DND-41 (cell line): ENCODE measurements around the gene ZIC2.

Experiments used
- CTCF ChIP-seq: IDR thresholded peaks from 2 replicates; pipeline ENCODE4 v1.5.1; 2012; ENCODE audit warnings: borderline replicate concordance, low read length, moderate library complexity, mild to moderate bottlenecking; ENCODE audit not compliant: poor library complexity, severe bottlenecking; ENCODE audit errors: extremely low read depth
- EZH2 ChIP-seq: IDR thresholded peaks from 3 replicates; pipeline ENCODE4 v1.6.1; 2012; ENCODE audit warnings: borderline replicate concordance, low read depth, mild to moderate bottlenecking, moderate library complexity, low read length, inconsistent platforms; ENCODE audit not compliant: severe bottlenecking

GRCh38 chr13:99970651-99971575, 10.7 kb upstream of the ZIC2 start:
- no peak for TF ChIP-seq EZH2
- TF ChIP-seq CTCF: no peak
